ENCODE data around the gene WNT9B. TPM values are rescaled to one million over a fixed set of nuclear protein-coding genes. Genes with fewer than 3 reads are reported as not detected.

Gene WNT9B
- total RNA-seq, 3 donors from 2014 or later: 0.22 TPM; not detected in 2

DNA sequence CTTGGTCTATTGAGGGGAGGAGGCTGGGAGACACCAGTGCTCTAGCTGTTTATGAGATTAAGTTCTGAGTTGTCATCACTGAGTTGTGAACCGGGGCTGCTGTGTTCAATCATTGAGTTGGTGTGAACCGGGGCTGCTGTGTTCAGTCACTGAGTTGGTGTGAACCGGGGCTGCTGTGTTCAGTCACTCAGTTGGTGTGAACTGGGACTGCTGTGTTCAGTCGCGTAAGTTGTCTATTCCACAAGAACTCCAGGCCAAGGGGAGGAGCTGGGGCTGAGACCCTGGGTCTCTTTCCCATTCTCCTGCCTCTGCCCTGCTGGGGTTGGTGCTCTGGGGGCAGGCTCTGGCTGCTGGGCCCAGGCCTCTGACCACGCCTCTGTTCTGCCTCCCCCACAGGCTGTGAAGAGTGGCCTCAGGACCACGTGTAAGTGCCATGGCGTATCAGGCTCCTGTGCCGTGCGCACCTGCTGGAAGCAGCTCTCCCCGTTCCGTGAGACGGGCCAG, 24.5 kb downstream of the WNT9B start:
- H3K9me3 ChIP-seq: no peaks in the 10 kb centered on the region
- H3K4me3 ChIP-seq: no peak overlapping the region
- no peak for DNase-seq
- TF ChIP-seq, protein P1, sequence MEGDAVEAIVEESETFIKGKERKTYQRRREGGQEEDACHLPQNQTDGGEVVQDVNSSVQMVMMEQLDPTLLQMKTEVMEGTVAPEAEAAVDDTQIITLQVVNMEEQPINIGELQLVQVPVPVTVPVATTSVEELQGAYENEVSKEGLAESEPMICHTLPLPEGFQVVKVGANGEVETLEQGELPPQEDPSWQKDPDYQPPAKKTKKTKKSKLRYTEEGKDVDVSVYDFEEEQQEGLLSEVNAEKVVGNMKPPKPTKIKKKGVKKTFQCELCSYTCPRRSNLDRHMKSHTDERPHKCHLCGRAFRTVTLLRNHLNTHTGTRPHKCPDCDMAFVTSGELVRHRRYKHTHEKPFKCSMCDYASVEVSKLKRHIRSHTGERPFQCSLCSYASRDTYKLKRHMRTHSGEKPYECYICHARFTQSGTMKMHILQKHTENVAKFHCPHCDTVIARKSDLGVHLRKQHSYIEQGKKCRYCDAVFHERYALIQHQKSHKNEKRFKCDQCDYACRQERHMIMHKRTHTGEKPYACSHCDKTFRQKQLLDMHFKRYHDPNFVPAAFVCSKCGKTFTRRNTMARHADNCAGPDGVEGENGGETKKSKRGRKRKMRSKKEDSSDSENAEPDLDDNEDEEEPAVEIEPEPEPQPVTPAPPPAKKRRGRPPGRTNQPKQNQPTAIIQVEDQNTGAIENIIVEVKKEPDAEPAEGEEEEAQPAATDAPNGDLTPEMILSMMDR (IDR thresholded peaks at IDR 0.05): no peak
- intact Hi-C loops (cut with DNase I, micrococcal nuclease): no loop called here
- peaks cover 3% of the 10 kb centered on the region for H3K4me1 ChIP-seq (ENCODE audit: low read depth)
- no peaks in the 10 kb centered on the region for H3K36me3 ChIP-seq (ENCODE audit: low read depth)
- ATAC-seq: peak; percentile 39

DNA sequence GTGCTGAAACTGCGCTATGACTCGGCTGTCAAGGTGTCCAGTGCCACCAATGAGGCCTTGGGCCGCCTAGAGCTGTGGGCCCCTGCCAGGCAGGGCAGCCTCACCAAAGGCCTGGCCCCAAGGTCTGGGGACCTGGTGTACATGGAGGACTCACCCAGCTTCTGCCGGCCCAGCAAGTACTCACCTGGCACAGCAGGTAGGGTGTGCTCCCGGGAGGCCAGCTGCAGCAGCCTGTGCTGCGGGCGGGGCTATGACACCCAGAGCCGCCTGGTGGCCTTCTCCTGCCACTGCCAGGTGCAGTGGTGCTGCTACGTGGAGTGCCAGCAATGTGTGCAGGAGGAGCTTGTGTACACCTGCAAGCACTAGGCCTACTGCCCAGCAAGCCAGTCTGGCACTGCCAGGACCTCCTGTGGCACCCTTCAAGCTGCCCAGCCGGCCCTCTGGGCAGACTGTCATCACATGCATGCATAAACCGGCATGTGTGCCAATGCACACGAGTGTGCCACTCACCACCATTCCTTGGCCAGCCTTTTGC, 25.0 kb downstream of the WNT9B start:
- H3K4me1 ChIP-seq (ENCODE audit: low read depth): no peaks in the 10 kb centered on the region
- no peaks in the 10 kb centered on the region for H3K9me3 ChIP-seq
- no peak overlapping the region for H3K4me3 ChIP-seq
- ATAC-seq (peak; percentile 98), DNase-seq (peak; percentile 66 to 85 (median 75))
- intact Hi-C loops (cut with DNase I, micrococcal nuclease): no loop called here
- H3K36me3 ChIP-seq (ENCODE audit: low read depth): no peaks in the 10 kb centered on the region
- TF ChIP-seq, protein P1 (IDR thresholded peaks at IDR 0.05): peak; percentile 64

DNA sequence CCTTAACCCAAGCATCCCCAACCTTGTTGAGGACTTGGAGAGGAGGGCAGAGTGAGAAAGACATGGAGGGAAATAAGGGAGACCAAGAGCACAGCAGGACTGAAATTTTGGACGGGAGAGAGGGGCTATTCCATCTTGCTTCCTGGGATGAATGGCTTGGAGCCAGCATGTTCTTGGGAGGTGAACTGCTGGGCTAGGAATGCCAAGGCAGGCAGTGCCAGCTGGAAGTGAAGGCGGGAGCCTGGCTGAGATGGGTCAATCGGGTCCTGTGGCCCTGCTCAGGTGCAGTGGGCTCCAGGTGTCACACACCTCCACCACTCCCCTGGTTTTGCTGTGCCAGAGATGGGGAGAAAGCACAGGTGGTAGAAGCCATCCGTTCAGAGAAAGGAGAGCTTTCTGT, 25.5 kb downstream of the WNT9B start:
- intact Hi-C loops (cut with DNase I, micrococcal nuclease): no loop called here
- no peak overlapping the region for H3K4me3 ChIP-seq
- no peaks in the 10 kb centered on the region for H3K4me1 ChIP-seq (ENCODE audit: low read depth)
- DNase-seq: no peak
- ATAC-seq: no peak
- TF ChIP-seq, protein P1 (IDR thresholded peaks at IDR 0.05): no peak
- no peaks in the 10 kb centered on the region for H3K9me3 ChIP-seq
- no peaks in the 10 kb centered on the region for H3K36me3 ChIP-seq (ENCODE audit: low read depth)

DNA sequence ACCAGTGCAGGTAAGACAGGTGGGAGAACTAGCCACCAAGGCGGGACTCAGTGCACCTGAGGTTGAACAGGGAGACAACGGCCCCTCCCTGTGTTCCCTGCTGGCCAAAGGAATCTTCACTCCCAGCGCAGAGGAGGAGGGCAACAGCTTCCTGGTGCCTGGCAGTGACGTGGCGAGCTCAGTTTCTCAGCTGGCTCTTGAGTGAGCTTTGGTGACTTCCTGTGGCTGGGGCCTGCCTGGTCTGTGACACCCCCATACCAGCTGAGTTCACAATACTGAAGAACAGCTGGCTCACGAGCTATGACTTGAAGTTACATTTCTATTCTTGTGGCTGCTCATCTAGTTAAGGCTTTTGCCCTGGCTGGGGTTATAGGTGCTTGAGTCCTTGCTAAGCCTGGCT, 26.1 kb downstream of the WNT9B start:
- intact Hi-C loops (cut with DNase I, micrococcal nuclease): no loop called here
- H3K9me3 ChIP-seq: no peaks in the 10 kb centered on the region
- ATAC-seq: no peak
- no peak for DNase-seq
- H3K36me3 ChIP-seq (ENCODE audit: low read depth): no peaks in the 10 kb centered on the region
- H3K4me1 ChIP-seq (ENCODE audit: low read depth): no peaks in the 10 kb centered on the region
- TF ChIP-seq, protein P1 (IDR thresholded peaks at IDR 0.05): no peak
- H3K4me3 ChIP-seq: no peak overlapping the region

DNA sequence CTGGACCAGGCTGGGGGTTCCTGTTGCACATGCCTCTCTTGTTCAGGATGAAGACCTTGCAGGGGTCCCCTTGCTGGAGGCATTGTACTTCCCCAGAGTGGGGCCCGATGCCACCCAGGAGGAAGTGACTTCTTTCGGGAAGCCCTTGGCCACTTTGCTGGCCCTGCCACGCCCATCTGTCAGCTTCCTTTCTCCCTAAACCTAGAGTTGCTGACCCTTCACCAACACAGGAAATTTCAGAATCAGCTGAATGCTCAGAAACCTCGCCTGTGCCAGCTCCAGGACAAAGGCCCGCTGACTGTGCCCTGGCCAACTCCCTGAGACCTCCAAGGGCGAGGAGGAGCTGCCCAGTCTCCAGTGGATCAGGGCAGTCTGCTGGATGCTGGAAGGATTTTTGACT, 26.7 kb downstream of the WNT9B start:
- ATAC-seq (no peak), DNase-seq (peak in 1 of 3 donors; percentile 6)
- Histone ChIP-seq H3K4me1 (ENCODE audit: low read depth) (no peaks in the 10 kb centered on the region), H3K4me3 (no peak overlapping the region), H3K36me3 (ENCODE audit: low read depth) (no peaks in the 10 kb centered on the region), H3K9me3 (no peaks in the 10 kb centered on the region)
- TF ChIP-seq, protein P1 (IDR thresholded peaks at IDR 0.05): no peak
- intact Hi-C loops (cut with DNase I, micrococcal nuclease): no loop called here

DNA sequence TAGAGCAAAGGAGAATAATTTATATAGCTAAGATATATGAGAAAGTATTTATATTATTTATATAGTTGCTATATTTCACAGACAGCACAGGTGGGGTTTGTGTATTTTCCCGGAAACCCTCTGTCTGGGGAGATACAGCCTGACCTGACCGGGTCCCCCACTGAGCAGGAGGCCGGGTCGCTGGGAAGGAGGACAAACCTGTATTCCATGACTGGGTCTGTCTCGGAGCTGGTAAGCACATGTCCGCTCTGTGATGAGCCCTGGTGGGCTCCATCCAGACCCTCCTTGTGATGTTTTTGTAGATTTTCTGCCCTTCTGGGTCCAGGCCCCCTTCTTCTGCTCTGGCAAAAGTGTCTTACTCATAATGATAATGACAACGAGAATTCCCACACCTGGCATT, 27.7 kb downstream of the WNT9B start:
- intact Hi-C loops (cut with DNase I, micrococcal nuclease): no loop called here
- H3K36me3 ChIP-seq (ENCODE audit: low read depth): no peaks in the 10 kb centered on the region
- DNase-seq (no peak), ATAC-seq (no peak)
- H3K4me1 ChIP-seq (ENCODE audit: low read depth): no peaks in the 10 kb centered on the region
- TF ChIP-seq, protein P1 (IDR thresholded peaks at IDR 0.05): no peak
- no peaks in the 10 kb centered on the region for H3K9me3 ChIP-seq
- no peak overlapping the region for H3K4me3 ChIP-seq
